Stimulated activated CD4-positive, alpha-beta T cell treated with anti-CD3 and anti-CD28 coated beads, Interleukin-15, amount 100 ng/mL, for 48 hours (primary cell): ENCODE measurements around the gene TMEM54.

Experiments used
- DNase-seq, 2 donors: peaks; one replicate each; pipeline ENCODE4 v3.0.0-alpha.2; 2020; ENCODE audit warnings: low read depth in 2 of 2

The TMEM54 gene

GRCh38 chr1:32895325-32896215 is 5.6 kb downstream of the TMEM54 start:
- DNase-seq, result no peak

- no peak for DNase-seq
Observed at GRCh38 chr1:32894681-32895080, 6.5 kb downstream of the TMEM54 start.

- no peak for DNase-seq
Observed at GRCh38 chr1:32894019-32894600, 7.1 kb downstream of the TMEM54 start.

GRCh38 chr1:32893198-32894018 is 7.8 kb downstream of the TMEM54 start:
- DNase-seq, result no peak

- DNase-seq, result peak; percentile 36 to 44
Observed at GRCh38 chr1:32892368-32893197, 8.6 kb downstream of the TMEM54 start.

GRCh38 chr1:32891630-32892029 is 9.6 kb downstream of the TMEM54 start:
- no peak for DNase-seq

- no peak for DNase-seq
Observed at GRCh38 chr1:32891241-32891570, 10.0 kb downstream of the TMEM54 start.

- DNase-seq, result no peak
Observed at GRCh38 chr1:32890516-32891240, 10.5 kb downstream of the TMEM54 start.

- no peak for DNase-seq
Observed at GRCh38 chr1:32889731-32890278, 11.4 kb downstream of the TMEM54 start.

GRCh38 chr1:32888677-32889420 is 12.3 kb downstream of the TMEM54 start:
- DNase-seq, result no peak

GRCh38 chr1:32888134-32888533 is 13.1 kb downstream of the TMEM54 start:
- no peak for DNase-seq

- DNase-seq, result no peak
Observed at GRCh38 chr1:32887623-32888022, 13.6 kb downstream of the TMEM54 start.

GRCh38 chr1:32886828-32887414 is 14.3 kb downstream of the TMEM54 start:
- no peak for DNase-seq

- DNase-seq, result peak in 1 of 2 donors; percentile 33
Observed at GRCh38 chr1:32886004-32886827, 15.0 kb downstream of the TMEM54 start, which contains the start of gene HPCA. TSS of gene HPCA (plus strand) at chr1:32886491. CDS start at chr1:32888899, 2,408 bp downstream.

GRCh38 chr1:32885676-32886003 is 15.5 kb downstream of the TMEM54 start:
- DNase-seq, result no peak

GRCh38 chr1:32884726-32885125 is 16.5 kb downstream of the TMEM54 start:
- no peak for DNase-seq

GRCh38 chr1:32884032-32884372 is 17.2 kb downstream of the TMEM54 start:
- no peak for DNase-seq

GRCh38 chr1:32883338-32884031 is 17.7 kb downstream of the TMEM54 start:
- DNase-seq, result no peak
